ENCODE data around the gene AVEN. TPM values are rescaled to one million over a fixed set of nuclear protein-coding genes. Genes with fewer than 3 reads are reported as not detected.
A peak's percentile ranks its signal among the peaks of the same experiment; 100 is the strongest.

Gene AVEN
- total RNA-seq = 20.5 and 23.3 TPM in 2 replicates
- 5.5 and 7.7 TPM in 2 replicates for polyA plus RNA-seq
- polyA plus RNA-seq (2011; cell fraction: cytosol; rRNA removed) = 11.0 and 12.5 TPM in 2 replicates
- 8.1 and 10.3 TPM in 2 replicates for polyA plus RNA-seq (2011; cell fraction: nucleus; rRNA removed)
- polyA plus RNA-seq (2012) = 16.5 and 25.3 TPM in 2 replicates
- polyA minus RNA-seq = 7.0 and 7.4 TPM in 2 replicates
- 3.4 TPM for polyA minus RNA-seq (2011; cell fraction: cytosol; rRNA and poly(A)+ RNA removed)
- 6.6 and 10.1 TPM in 2 replicates for polyA minus RNA-seq (2011; cell fraction: nucleus; rRNA and poly(A)+ RNA removed)
- Bru-seq, nascent RNA = percentile 72 among the genes with signal in this experiment
- BruChase-seq, experiment 1, labeled RNA remaining after a 6-hour chase = percentile 57 among the genes with signal in this experiment
- BruChase-seq, experiment 2, labeled RNA remaining after a 2-hour chase = percentile 56 among the genes with signal in this experiment
- long read RNA-seq, transcript AVEN-201 (6 exons, 1,605 nt) = major isoform, 50 of 55 reads
- long read RNA-seq, partial matches to known transcripts = 1 of 55 reads
- long read RNA-seq, other reads (novel, unspliced or antisense) = 4 of 55 reads

GRCh38 chr15:34038871-34039789, at the start of gene AVEN:
Gene AVEN, minus strand, starts transcription at chr15:34039204. Its CDS starts 158 bp downstream, at chr15:34039046.
- peak; percentile 38 for FAIRE-seq
- peak within 1 kb of the TSS; percentile 67 for H3K9ac ChIP-seq (replicated peaks; ENCODE audit: extremely low read depth, insufficient read depth, low read length)
- no peaks in the 10 kb centered on the region for H3K36me3 ChIP-seq (ENCODE audit: control insufficient read depth in 2 of 2, extremely low read depth in 1 of 2, insufficient read depth in 2 of 2, low read length in 2 of 2)
- H3K9me1 ChIP-seq (replicated peaks; ENCODE audit: control insufficient read depth, extremely low read depth, insufficient read depth, low read length) = no peaks in the 10 kb centered on the region
- H3K4me2 ChIP-seq (ENCODE audit: insufficient read depth, low read length) = peak within 1 kb of the TSS; percentile 97
- peak within 1 kb of the TSS; percentile 82 for H2AFZ ChIP-seq (ENCODE audit: low read depth, low read length)
- no peak for TF ChIP-seq FOS (IDR thresholded peaks at IDR 0.05; ENCODE audit: borderline replicate concordance, insufficient read depth, low read length)
- no peak for TF ChIP-seq POLR2A (IDR thresholded peaks at IDR 0.05; ENCODE audit: low read depth, low read length)
- TF ChIP-seq JUN (IDR thresholded peaks at IDR 0.05; ENCODE audit: borderline replicate concordance, insufficient read depth, insufficient read length, low read depth) = no peak
- no peak for TF ChIP-seq MYC (IDR thresholded peaks at IDR 0.05; ENCODE audit: low read depth, low read length)
- TF ChIP-seq GATA2 (IDR thresholded peaks at IDR 0.05; ENCODE audit: insufficient read depth, insufficient read length, low read depth, low read length) = no peak
- TF ChIP-seq CTCF (IDR thresholded peaks at IDR 0.05; ENCODE audit: extremely low read depth in 1 of 2, insufficient read depth in 1 of 2, low read depth in 1 of 2, low read length in 2 of 2) = no peak
- TF ChIP-seq MAX (IDR thresholded peaks at IDR 0.05; ENCODE audit: insufficient read depth, insufficient read length) = no peak
- no peak for TF ChIP-seq POLR2AphosphoS5 (IDR thresholded peaks at IDR 0.05; ENCODE audit: insufficient read depth, low read depth, low read length)
- no peak for TF ChIP-seq EZH2 (IDR thresholded peaks at IDR 0.05; ENCODE audit: borderline replicate concordance, low read depth, low read length, severe bottlenecking)
- BruUV-seq (replicated peaks) = TSS peak; percentile 49
- H3K9me3 ChIP-seq (replicated peaks; ENCODE audit: control insufficient read depth, insufficient read depth, low read length) = no peaks in the 10 kb centered on the region
- H3K27me3 ChIP-seq (ENCODE audit: control insufficient read depth in 2 of 2, insufficient read depth in 2 of 2, low read length in 2 of 2) = no peaks in the 10 kb centered on the region
- DNase-seq (ENCODE audit: low read depth, low spot score) = peak; percentile 37
- peak within 1 kb of the TSS; percentile 83 for H3K27ac ChIP-seq (ENCODE audit: insufficient read depth, low read depth, low read length)
- ChIA-PET POLR2A (no interaction called here), CTCF (interaction anchor here (1.3 to 1.6 kb wide), 2 partner anchors 22 to 75 kb away, joined by 3 to 5 read pairs; no protein-coding TSS in a partner anchor)
- peaks cover 13% of the 10 kb centered on the region for H3K4me1 ChIP-seq (ENCODE audit: control insufficient read depth, extremely low read depth, insufficient read depth, low read length)
- intact Hi-C loops (cut with micrococcal nuclease) = loop anchor here (5.0 kb wide), 1 partner anchor 37 kb away; no protein-coding TSS in a partner anchor
- H4K20me1 ChIP-seq (replicated peaks; ENCODE audit: control insufficient read depth, extremely low read depth, insufficient read depth, low read length) = no peaks in the 10 kb centered on the region
- peaks cover 12% of the 10 kb centered on the region for H3K79me2 ChIP-seq (ENCODE audit: control insufficient read depth, insufficient read depth, low read length)
- H3K4me3 ChIP-seq (replicated peaks in 1 of 3; ENCODE audit: insufficient read depth in 1 of 3, low read depth in 1 of 3, low read length in 3 of 3) = peak within 1 kb of the TSS; percentile 79 to 99 (median 95)
- dilution Hi-C loops (cut with MboI; ENCODE audit: extremely low pct_ligation_motif_present, low sequenced_read_pairs) = no loop called here

Data from endothelial cell of umbilical vein (primary cell).